HCEC 1CT (cell line): ENCODE data around the gene LBX2.
A peak's percentile ranks its signal among the peaks of the same experiment; 100 is the strongest.

Experiments used
- DNase-seq: peaks from one replicate; pipeline ENCODE4 v3.0.0-alpha.2; 2017

Gene LBX2

GRCh38 chr2:74450570-74451190, 48.7 kb downstream of the LBX2 start:
- DNase-seq, result no peak

GRCh38 chr2:74448771-74449170, 50.6 kb downstream of the LBX2 start:
- DNase-seq, result peak; percentile 54
